PFSK-1 (cell line): ENCODE results near the gene LIN7A.

Experiments used
- FOXP2 ChIP-seq: optimal IDR thresholded peaks from 2 replicates; pipeline ENCODE3; 2011; ENCODE audit warnings: borderline replicate concordance, control low read depth, inconsistent platforms; ENCODE audit not compliant: insufficient read depth; ENCODE audit errors: extremely low read length, extremely low read depth
- POLR2AphosphoS5 ChIP-seq: IDR thresholded peaks from 2 replicates; pipeline ENCODE4 v1.6.1; 2012; ENCODE audit warnings: low read depth, mild to moderate bottlenecking, control low read depth, low read length, moderate library complexity
- SIN3A ChIP-seq: IDR thresholded peaks from 2 replicates; pipeline ENCODE4 v1.6.1; 2012; ENCODE audit warnings: mild to moderate bottlenecking, low read length, moderate library complexity, borderline replicate concordance; ENCODE audit not compliant: insufficient read depth
- TAF1 ChIP-seq: IDR thresholded peaks from 2 replicates; pipeline ENCODE4 v1.6.1; 2012; ENCODE audit warnings: low read length, control low read depth, borderline replicate concordance; ENCODE audit not compliant: insufficient read depth
- TF ChIP-seq, protein P1 (sequence below), 2 experiments: IDR thresholded peaks; 2 replicates each; pipeline versions ENCODE4 v1.6.1 to v1.8.0; 2011 to 2012; ENCODE audit warnings: low read depth in 2 of 2, low read length in 2 of 2, control low read depth in 1 of 2, inconsistent platforms in 1 of 2, mild to moderate bottlenecking in 1 of 2, moderate library complexity in 1 of 2; ENCODE audit not compliant: insufficient read depth in 1 of 2

Gene LIN7A

GRCh38 chr12:80954857-80955520, 17.3 kb upstream of the LIN7A start:
- TF ChIP-seq TAF1 (no peak), FOXP2 (no peak), SIN3A (no peak), POLR2AphosphoS5 (no peak)
- TF ChIP-seq, protein P1, sequence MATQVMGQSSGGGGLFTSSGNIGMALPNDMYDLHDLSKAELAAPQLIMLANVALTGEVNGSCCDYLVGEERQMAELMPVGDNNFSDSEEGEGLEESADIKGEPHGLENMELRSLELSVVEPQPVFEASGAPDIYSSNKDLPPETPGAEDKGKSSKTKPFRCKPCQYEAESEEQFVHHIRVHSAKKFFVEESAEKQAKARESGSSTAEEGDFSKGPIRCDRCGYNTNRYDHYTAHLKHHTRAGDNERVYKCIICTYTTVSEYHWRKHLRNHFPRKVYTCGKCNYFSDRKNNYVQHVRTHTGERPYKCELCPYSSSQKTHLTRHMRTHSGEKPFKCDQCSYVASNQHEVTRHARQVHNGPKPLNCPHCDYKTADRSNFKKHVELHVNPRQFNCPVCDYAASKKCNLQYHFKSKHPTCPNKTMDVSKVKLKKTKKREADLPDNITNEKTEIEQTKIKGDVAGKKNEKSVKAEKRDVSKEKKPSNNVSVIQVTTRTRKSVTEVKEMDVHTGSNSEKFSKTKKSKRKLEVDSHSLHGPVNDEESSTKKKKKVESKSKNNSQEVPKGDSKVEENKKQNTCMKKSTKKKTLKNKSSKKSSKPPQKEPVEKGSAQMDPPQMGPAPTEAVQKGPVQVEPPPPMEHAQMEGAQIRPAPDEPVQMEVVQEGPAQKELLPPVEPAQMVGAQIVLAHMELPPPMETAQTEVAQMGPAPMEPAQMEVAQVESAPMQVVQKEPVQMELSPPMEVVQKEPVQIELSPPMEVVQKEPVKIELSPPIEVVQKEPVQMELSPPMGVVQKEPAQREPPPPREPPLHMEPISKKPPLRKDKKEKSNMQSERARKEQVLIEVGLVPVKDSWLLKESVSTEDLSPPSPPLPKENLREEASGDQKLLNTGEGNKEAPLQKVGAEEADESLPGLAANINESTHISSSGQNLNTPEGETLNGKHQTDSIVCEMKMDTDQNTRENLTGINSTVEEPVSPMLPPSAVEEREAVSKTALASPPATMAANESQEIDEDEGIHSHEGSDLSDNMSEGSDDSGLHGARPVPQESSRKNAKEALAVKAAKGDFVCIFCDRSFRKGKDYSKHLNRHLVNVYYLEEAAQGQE (IDR thresholded peaks at IDR 0.05; ENCODE audit: insufficient read depth in 1 of 2, low read depth in 2 of 2, low read length in 2 of 2) = no peak

- TF ChIP-seq, protein P1 (IDR thresholded peaks at IDR 0.05; ENCODE audit: insufficient read depth in 1 of 2, low read depth in 2 of 2, low read length in 2 of 2) = no peak
- no peak for TF ChIP-seq SIN3A
- TF ChIP-seq FOXP2 = no peak
- no peak for TF ChIP-seq POLR2AphosphoS5
- no peak for TF ChIP-seq TAF1
These were observed 14.7 kb upstream of the LIN7A start for GRCh38 chr12:80952443-80952842.

DNA sequence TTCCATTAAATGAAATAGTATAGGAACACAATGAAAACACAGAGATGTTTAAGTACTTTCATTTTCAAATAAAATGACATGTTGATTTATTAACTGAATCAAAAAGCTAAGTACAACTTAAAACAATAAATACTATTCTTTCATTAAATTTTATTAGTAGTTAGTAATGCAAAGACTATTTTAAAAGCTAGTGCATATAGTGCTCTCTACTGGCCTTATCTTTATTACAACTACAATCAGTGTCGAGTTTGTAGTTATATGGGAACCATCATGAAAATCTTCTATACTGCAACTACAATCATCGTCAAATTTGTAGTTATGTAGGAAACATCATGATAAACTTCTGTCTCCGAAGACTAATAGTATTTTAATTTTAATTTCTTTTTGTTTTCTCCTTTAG, 8.9 kb upstream of the LIN7A start:
- TF ChIP-seq POLR2AphosphoS5 (no peak), FOXP2 (no peak), SIN3A (no peak), TAF1 (no peak)
- TF ChIP-seq, protein P1 (IDR thresholded peaks at IDR 0.05; ENCODE audit: insufficient read depth in 1 of 2, low read depth in 2 of 2, low read length in 2 of 2) = no peak

- TF ChIP-seq TAF1 (no peak), SIN3A (no peak), FOXP2 (no peak), POLR2AphosphoS5 (no peak)
- TF ChIP-seq, protein P1 (IDR thresholded peaks at IDR 0.05; ENCODE audit: insufficient read depth in 1 of 2, low read depth in 2 of 2, low read length in 2 of 2) = no peak
These were observed 5.6 kb upstream of the LIN7A start for GRCh38 chr12:80943338-80943737.

DNA sequence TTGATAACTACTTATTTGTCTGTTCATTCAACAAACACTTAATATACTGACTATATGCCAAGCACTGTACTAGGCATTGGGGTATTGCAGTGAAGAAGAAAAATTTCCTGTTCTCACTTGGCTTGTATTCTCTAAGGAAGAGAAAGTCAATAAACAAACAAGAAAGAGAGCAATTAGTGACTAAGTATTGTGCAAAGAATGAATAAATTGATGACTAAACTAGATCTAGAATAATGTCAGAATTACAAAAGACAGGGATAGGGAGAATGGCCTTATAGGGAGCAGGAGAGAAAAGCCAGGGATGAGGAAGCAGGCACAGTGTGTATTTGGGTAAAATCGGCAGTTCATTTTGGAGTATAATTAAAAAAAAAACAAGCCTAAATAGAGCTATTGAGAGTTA, 4.2 kb upstream of the LIN7A start:
- TF ChIP-seq SIN3A = no peak
- no peak for TF ChIP-seq TAF1
- no peak for TF ChIP-seq FOXP2
- TF ChIP-seq, protein P1 (IDR thresholded peaks at IDR 0.05; ENCODE audit: insufficient read depth in 1 of 2, low read depth in 2 of 2, low read length in 2 of 2) = no peak
